SU-DHL-6 (cell line): Measurements from ENCODE around the gene SLC39A1.

Experiments
- H2AFZ ChIP-seq: fragments of 200-600 bp; sonication (generic); 2 replicates; pipeline ENCODE4 v1.6.1; 2014; ENCODE audit warnings: low read depth, mild to moderate bottlenecking, moderate library complexity, mixed read lengths, antibody characterized with exemption, low read length; ENCODE audit not compliant: severe bottlenecking
- H3F3A ChIP-seq: fragments of 200-600 bp; shearing (Covaris generic); 2 replicates; pipeline ENCODE4 v1.6.0; 2016; ENCODE audit warnings: antibody characterized with exemption, mild to moderate bottlenecking; ENCODE audit not compliant: insufficient read depth
- H3K27ac ChIP-seq: fragments of 200-600 bp; sonication (generic); 2 replicates; pipeline ENCODE4 v1.5.1; 2016; ENCODE audit warnings: low read depth, mild to moderate bottlenecking, low read length, moderate library complexity, mixed read lengths
- H3K27me3 ChIP-seq: fragments of 200-600 bp; sonication (generic), shearing (Covaris generic); 2 replicates; pipeline ENCODE4 v1.6.0; 2014; ENCODE audit warnings: mild to moderate bottlenecking, low read length
- H3K36me3 ChIP-seq: fragments of 200-600 bp; sonication (generic); 2 replicates; pipeline ENCODE4 v1.6.1; 2014; ENCODE audit warnings: mild to moderate bottlenecking, low read length, mixed read lengths
- H3K4me2 ChIP-seq: fragments of 300-600, 200-600 bp; shearing (Covaris generic), sonication (generic); 2 replicates; pipeline ENCODE4 v1.6.0; 2014; ENCODE audit warnings: low read length, low read depth, mild to moderate bottlenecking; ENCODE audit not compliant: poor library complexity, severe bottlenecking
- H3K4me3 ChIP-seq: fragments of 200-600 bp; sonication (generic); 2 replicates; pipeline ENCODE4 v1.5.1; 2014; ENCODE audit warnings: antibody characterized with exemption, low read length, mild to moderate bottlenecking, mixed read lengths; ENCODE audit not compliant: insufficient read depth, poor library complexity, severe bottlenecking
- H3K79me2 ChIP-seq: fragments of 200-600 bp; sonication (generic); 2 replicates; pipeline ENCODE4 v1.6.1; 2014; ENCODE audit warnings: mild to moderate bottlenecking, low read length, moderate library complexity; ENCODE audit not compliant: insufficient read depth
- H3K9ac ChIP-seq: fragments of 200-600 bp; sonication (generic); 2 replicates; pipeline ENCODE4 v1.7.0; 2014; ENCODE audit warnings: mild to moderate bottlenecking, low read length
- H3K9me2 ChIP-seq: fragments of 200-600 bp; sonication (generic); replicated peaks from 2 replicates; pipeline ENCODE4 v1.6.1; 2014; ENCODE audit warnings: low read length; ENCODE audit not compliant: insufficient read depth
- H3K9me3 ChIP-seq: fragments of 200-600 bp; sonication (generic); 2 replicates; pipeline ENCODE4 v1.6.1; 2014; ENCODE audit warnings: low read length, mixed read lengths; ENCODE audit not compliant: insufficient read depth
- H4K20me1 ChIP-seq: fragments of 200-600 bp; sonication (generic); 2 replicates; pipeline ENCODE4 v1.6.1; 2014; ENCODE audit warnings: low read depth, mild to moderate bottlenecking, antibody characterized with exemption, low read length, moderate library complexity, mixed read lengths
- CTCF ChIP-seq: fragments of 200-600 bp; sonication (generic); IDR thresholded peaks from one replicate; pipeline ENCODE4 v1.5.1; 2017; ENCODE audit warnings: antibody characterized with exemption, mild to moderate bottlenecking, low read length, moderate library complexity; ENCODE audit not compliant: insufficient read depth, poor library complexity, severe bottlenecking
- EZH2phosphoT487 ChIP-seq: fragments of 200-600 bp; sonication (generic), shearing (Covaris generic); conservative IDR thresholded peaks from 2 replicates; pipeline ENCODE4 v1.6.1; 2018; ENCODE audit warnings: mild to moderate bottlenecking, antibody characterized with exemption, low read length, moderate library complexity, mixed read lengths

Gene SLC39A1

GRCh38 chr1:153946622-153947241 is 16.6 kb downstream of the SLC39A1 start, which contains the start of gene DENND4B:
DENND4B (minus strand) TSS chr1:153946718; CDS start chr1:153944374, 2,344 bp downstream.
- Histone ChIP-seq H3K27ac (peak within 1 kb of the TSS; percentile 90), H3K9ac (peak within 1 kb of the TSS; percentile 86), H2AFZ (no peak within 1 kb of the TSS), H3K9me2 (no peaks in the 10 kb centered on the region), H4K20me1 (no peaks in the 10 kb centered on the region), H3K79me2 (peaks cover 31% of the 10 kb centered on the region), H3K4me3 (peak within 1 kb of the TSS; percentile 66), H3K27me3 (no peaks in the 10 kb centered on the region), H3F3A (peaks cover 32% of the 10 kb centered on the region), H3K36me3 (peaks cover 6% of the 10 kb centered on the region; the same call in 1 of the 2 replicates), H3K4me2 (peak within 1 kb of the TSS; percentile 97), H3K9me3 (no peaks in the 10 kb centered on the region)
- peak; percentile 18 for TF ChIP-seq CTCF
- no peak for TF ChIP-seq EZH2phosphoT487

GRCh38 chr1:153945795-153946621 is 17.3 kb downstream of the SLC39A1 start:
- Histone ChIP-seq H3K79me2 (peaks cover 31% of the 10 kb centered on the region), H3K27ac (peak overlapping the region; percentile 90), H3K9me2 (no peaks in the 10 kb centered on the region), H3K27me3 (no peaks in the 10 kb centered on the region), H3K4me2 (peak overlapping the region; percentile 97), H2AFZ (no peak overlapping the region), H4K20me1 (no peaks in the 10 kb centered on the region), H3K4me3 (peak overlapping the region; percentile 66), H3K36me3 (peaks cover 5% of the 10 kb centered on the region; the same call in 1 of the 2 replicates), H3F3A (peaks cover 32% of the 10 kb centered on the region), H3K9me3 (no peaks in the 10 kb centered on the region), H3K9ac (peak overlapping the region; percentile 86)
- TF ChIP-seq EZH2phosphoT487 = no peak
- TF ChIP-seq CTCF = no peak

- Histone ChIP-seq H3K4me3 (peak overlapping the region; percentile 66), H3F3A (peaks cover 26% of the 10 kb centered on the region), H2AFZ (no peak overlapping the region), H3K79me2 (peaks cover 31% of the 10 kb centered on the region), H3K9me2 (no peaks in the 10 kb centered on the region), H3K9ac (peak overlapping the region; percentile 86), H3K27me3 (no peaks in the 10 kb centered on the region), H4K20me1 (no peaks in the 10 kb centered on the region), H3K9me3 (no peaks in the 10 kb centered on the region), H3K4me2 (peak overlapping the region; percentile 97), H3K27ac (peak overlapping the region; percentile 90), H3K36me3 (no peaks in the 10 kb centered on the region)
- TF ChIP-seq CTCF (no peak), EZH2phosphoT487 (no peak)
Measured at GRCh38 chr1:153945131-153945794, 18.1 kb downstream of the SLC39A1 start.
